ENCODE data around the gene DHX32.

DHX32 gene

DNA sequence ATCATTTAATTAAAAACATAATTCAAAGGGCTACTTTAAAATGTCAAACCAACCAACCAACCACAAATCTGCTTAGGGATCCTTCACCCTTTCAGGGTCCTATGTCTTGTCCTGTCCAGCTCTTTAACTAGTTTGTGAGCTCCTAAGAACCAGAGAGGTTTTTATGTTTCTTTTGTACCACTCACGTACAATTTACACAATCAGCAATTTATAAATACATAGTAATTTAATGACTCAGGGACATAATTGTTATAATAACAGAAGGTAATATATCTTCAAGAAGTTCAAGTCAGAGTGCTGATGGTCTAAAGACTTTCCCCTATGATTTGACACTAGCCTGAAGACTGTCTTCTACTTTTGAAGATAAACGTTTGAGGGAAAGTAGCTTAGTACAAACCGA, 16.0 kb downstream of the DHX32 start:
- H3K36me3 ChIP-seq (ENCODE audit: low read length), result no peaks in the 10 kb centered on the region
- H3K4me2 ChIP-seq (ENCODE audit: low read depth, low read length, poor library complexity, severe bottlenecking), result no peak overlapping the region
- no peak overlapping the region for H3K9ac ChIP-seq (ENCODE audit: low read length)
- H3K27ac ChIP-seq (ENCODE audit: low read depth, low read length), result no peak overlapping the region
- no peaks in the 10 kb centered on the region for H3F3A ChIP-seq (ENCODE audit: insufficient read depth)
- no peak overlapping the region for H3K4me3 ChIP-seq (ENCODE audit: insufficient read depth, low read length, poor library complexity, severe bottlenecking)
- TF ChIP-seq, protein P1, sequence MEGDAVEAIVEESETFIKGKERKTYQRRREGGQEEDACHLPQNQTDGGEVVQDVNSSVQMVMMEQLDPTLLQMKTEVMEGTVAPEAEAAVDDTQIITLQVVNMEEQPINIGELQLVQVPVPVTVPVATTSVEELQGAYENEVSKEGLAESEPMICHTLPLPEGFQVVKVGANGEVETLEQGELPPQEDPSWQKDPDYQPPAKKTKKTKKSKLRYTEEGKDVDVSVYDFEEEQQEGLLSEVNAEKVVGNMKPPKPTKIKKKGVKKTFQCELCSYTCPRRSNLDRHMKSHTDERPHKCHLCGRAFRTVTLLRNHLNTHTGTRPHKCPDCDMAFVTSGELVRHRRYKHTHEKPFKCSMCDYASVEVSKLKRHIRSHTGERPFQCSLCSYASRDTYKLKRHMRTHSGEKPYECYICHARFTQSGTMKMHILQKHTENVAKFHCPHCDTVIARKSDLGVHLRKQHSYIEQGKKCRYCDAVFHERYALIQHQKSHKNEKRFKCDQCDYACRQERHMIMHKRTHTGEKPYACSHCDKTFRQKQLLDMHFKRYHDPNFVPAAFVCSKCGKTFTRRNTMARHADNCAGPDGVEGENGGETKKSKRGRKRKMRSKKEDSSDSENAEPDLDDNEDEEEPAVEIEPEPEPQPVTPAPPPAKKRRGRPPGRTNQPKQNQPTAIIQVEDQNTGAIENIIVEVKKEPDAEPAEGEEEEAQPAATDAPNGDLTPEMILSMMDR (IDR thresholded peaks at IDR 0.05; ENCODE audit: insufficient read depth, low read length, poor library complexity, severe bottlenecking), result no peak
- TF ChIP-seq EZH2phosphoT487 (conservative IDR thresholded peaks at IDR 0.05; ENCODE audit: low read length), result no peak
- H3K9me3 ChIP-seq (ENCODE audit: insufficient read depth, low read length), result no peaks in the 10 kb centered on the region
- no peaks in the 10 kb centered on the region for H3K9me2 ChIP-seq (replicated peaks; ENCODE audit: insufficient read depth, low read length)
- no peaks in the 10 kb centered on the region for H3K79me2 ChIP-seq (ENCODE audit: insufficient read depth, low read length)
- no peak overlapping the region for H2AFZ ChIP-seq (ENCODE audit: low read depth, low read length, severe bottlenecking)
- H4K20me1 ChIP-seq (ENCODE audit: low read depth, low read length), result no peaks in the 10 kb centered on the region
- H3K27me3 ChIP-seq (ENCODE audit: low read length), result no peaks in the 10 kb centered on the region

DNA sequence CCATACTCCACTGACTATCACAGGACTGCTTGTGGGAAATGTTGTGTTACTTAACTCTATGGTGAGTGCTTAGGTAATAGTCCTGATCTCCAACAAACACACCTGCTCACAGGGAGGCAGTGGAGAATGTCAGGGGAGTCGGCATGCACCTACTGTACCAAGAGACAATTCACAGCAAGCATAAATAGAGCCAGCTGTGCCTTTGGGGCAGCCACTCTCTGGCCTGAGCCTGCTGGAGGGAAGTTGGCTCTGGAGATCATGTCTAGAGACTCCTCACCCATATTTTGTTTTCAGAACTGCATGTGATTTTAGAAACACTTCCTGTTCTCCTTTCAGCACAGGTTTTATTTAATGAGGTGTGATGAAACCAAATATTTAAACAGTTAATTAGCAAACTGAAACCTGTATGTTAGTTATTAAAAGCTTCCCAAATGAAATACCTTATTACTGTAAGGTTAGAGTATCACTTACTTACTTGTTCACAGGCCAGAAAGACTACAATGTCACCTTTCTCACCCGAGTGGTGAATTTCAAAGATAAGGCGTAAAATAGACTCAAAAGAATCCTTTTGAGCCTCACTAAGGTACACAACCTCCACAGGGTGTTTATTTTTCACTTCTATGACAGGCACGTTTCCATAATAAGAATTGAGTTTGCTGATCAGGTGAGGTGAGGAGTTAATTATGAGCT, 21.8 kb downstream of the DHX32 start:
- Histone ChIP-seq H3K4me2 (ENCODE audit: low read depth, low read length, poor library complexity, severe bottlenecking) (no peak overlapping the region), H3K79me2 (ENCODE audit: insufficient read depth, low read length) (no peaks in the 10 kb centered on the region), H2AFZ (ENCODE audit: low read depth, low read length, severe bottlenecking) (no peak overlapping the region), H3K36me3 (ENCODE audit: low read length) (no peaks in the 10 kb centered on the region), H3K27ac (ENCODE audit: low read depth, low read length) (no peak overlapping the region), H3F3A (ENCODE audit: insufficient read depth) (no peaks in the 10 kb centered on the region), H3K9me3 (ENCODE audit: insufficient read depth, low read length) (no peaks in the 10 kb centered on the region), H4K20me1 (ENCODE audit: low read depth, low read length) (no peaks in the 10 kb centered on the region), H3K9me2 (replicated peaks; ENCODE audit: insufficient read depth, low read length) (no peaks in the 10 kb centered on the region), H3K4me3 (ENCODE audit: insufficient read depth, low read length, poor library complexity, severe bottlenecking) (no peak overlapping the region), H3K27me3 (ENCODE audit: low read length) (no peaks in the 10 kb centered on the region), H3K9ac (ENCODE audit: low read length) (no peak overlapping the region)
- TF ChIP-seq, protein P1 (IDR thresholded peaks at IDR 0.05; ENCODE audit: insufficient read depth, low read length, poor library complexity, severe bottlenecking), result no peak
- no peak for TF ChIP-seq EZH2phosphoT487 (conservative IDR thresholded peaks at IDR 0.05; ENCODE audit: low read length)

DNA sequence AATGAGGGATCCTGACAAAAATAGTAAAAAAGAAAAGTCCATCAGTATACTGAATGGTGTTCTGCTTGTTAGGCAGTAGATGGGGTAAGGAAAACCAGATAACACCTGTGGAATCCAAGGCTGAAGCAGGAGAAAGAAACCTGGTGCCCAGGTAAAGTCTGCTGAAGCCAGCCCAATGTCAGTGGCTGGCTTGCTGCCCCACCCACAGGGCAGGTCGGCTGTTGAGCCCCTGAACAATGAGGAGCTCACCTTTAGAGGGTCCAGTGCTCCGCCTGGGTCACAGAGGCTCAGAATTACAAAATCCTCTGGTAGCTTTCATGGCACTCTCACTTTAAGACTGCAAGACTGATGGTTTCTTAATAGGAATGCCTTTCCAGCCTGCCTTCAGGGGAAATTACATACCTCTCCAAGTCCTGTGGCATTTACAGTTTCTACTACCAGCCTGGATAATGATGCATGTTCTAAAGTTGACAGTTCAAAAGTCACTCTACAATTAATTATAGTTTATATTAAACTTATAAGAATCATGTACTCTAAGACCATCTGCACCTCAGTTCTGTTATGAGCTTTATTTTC, 23.8 kb downstream of the DHX32 start:
- H3K4me2 ChIP-seq (ENCODE audit: low read depth, low read length, poor library complexity, severe bottlenecking), result no peak overlapping the region
- H3K9me2 ChIP-seq (replicated peaks; ENCODE audit: insufficient read depth, low read length), result no peaks in the 10 kb centered on the region
- H3K36me3 ChIP-seq (ENCODE audit: low read length), result no peaks in the 10 kb centered on the region
- no peaks in the 10 kb centered on the region for H3F3A ChIP-seq (ENCODE audit: insufficient read depth)
- no peaks in the 10 kb centered on the region for H3K27me3 ChIP-seq (ENCODE audit: low read length)
- TF ChIP-seq, protein P1 (IDR thresholded peaks at IDR 0.05; ENCODE audit: insufficient read depth, low read length, poor library complexity, severe bottlenecking), result no peak
- TF ChIP-seq EZH2phosphoT487 (conservative IDR thresholded peaks at IDR 0.05; ENCODE audit: low read length), result no peak
- no peaks in the 10 kb centered on the region for H3K9me3 ChIP-seq (ENCODE audit: insufficient read depth, low read length)
- no peak overlapping the region for H3K27ac ChIP-seq (ENCODE audit: low read depth, low read length)
- no peak overlapping the region for H2AFZ ChIP-seq (ENCODE audit: low read depth, low read length, severe bottlenecking)
- no peaks in the 10 kb centered on the region for H4K20me1 ChIP-seq (ENCODE audit: low read depth, low read length)
- H3K4me3 ChIP-seq (ENCODE audit: insufficient read depth, low read length, poor library complexity, severe bottlenecking), result no peak overlapping the region
- no peaks in the 10 kb centered on the region for H3K79me2 ChIP-seq (ENCODE audit: insufficient read depth, low read length)
- H3K9ac ChIP-seq (ENCODE audit: low read length), result no peak overlapping the region
